Loucy (cell line): ENCODE results near the gene TNRC6B.

Experiments
- EZH2phosphoT487 ChIP-seq: fragments of 200-600 bp; IDR thresholded peaks from 2 replicates; pipeline ENCODE4 v1.6.1; 2018; ENCODE audit warnings: antibody characterized with exemption, mild to moderate bottlenecking, moderate library complexity, borderline replicate concordance
- TF ChIP-seq, protein P1 (sequence below): fragments of 200-600 bp; sonication (generic); conservative IDR thresholded peaks from 2 replicates; pipeline ENCODE4 v1.5.1; 2014; ENCODE audit warnings: mild to moderate bottlenecking, antibody characterized with exemption, low read length

DNA sequence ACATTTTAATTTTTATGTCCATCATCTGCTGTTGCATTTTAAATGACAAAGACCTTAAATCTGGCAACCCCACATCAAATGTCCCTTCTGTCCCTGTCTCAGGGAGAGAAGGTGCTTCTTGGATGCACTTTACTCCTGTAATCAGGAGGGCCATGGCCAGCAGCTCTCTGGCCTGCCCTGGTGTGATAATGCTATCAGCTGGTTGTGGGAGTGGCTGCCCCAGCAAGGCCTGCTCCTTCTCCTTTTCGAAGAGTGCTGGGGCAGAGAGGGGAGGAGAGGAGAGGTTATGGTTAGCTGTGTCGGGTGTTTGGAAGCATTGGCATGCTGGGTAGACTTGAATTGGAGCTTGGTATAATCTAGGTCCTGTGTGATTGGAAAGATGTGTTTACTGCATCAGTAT, 12.8 kb downstream of the TNRC6B start:
- TF ChIP-seq, protein P1, sequence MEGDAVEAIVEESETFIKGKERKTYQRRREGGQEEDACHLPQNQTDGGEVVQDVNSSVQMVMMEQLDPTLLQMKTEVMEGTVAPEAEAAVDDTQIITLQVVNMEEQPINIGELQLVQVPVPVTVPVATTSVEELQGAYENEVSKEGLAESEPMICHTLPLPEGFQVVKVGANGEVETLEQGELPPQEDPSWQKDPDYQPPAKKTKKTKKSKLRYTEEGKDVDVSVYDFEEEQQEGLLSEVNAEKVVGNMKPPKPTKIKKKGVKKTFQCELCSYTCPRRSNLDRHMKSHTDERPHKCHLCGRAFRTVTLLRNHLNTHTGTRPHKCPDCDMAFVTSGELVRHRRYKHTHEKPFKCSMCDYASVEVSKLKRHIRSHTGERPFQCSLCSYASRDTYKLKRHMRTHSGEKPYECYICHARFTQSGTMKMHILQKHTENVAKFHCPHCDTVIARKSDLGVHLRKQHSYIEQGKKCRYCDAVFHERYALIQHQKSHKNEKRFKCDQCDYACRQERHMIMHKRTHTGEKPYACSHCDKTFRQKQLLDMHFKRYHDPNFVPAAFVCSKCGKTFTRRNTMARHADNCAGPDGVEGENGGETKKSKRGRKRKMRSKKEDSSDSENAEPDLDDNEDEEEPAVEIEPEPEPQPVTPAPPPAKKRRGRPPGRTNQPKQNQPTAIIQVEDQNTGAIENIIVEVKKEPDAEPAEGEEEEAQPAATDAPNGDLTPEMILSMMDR = no peak
- TF ChIP-seq EZH2phosphoT487 = no peak
